OCI-LY1 (cell line): ENCODE results near the gene GCKR.

ENCODE experiments used
- H2AFZ ChIP-seq: fragments of 200-600 bp; sonication (generic), shearing (Covaris generic); 2 replicates; pipeline ENCODE4 v1.6.0; 2014; ENCODE audit warnings: antibody characterized with exemption, mild to moderate bottlenecking, low read length
- H3F3A ChIP-seq: fragments of 200-600 bp; sonication (generic), shearing (Covaris generic); 2 replicates; pipeline ENCODE4 v1.6.0; 2014; ENCODE audit warnings: mild to moderate bottlenecking, antibody characterized with exemption, low read length, moderate library complexity; ENCODE audit not compliant: insufficient read depth
- H3K27ac ChIP-seq: fragments of 200-600 bp; sonication (generic); 2 replicates; pipeline ENCODE4 v1.5.1; 2014; ENCODE audit warnings: low read length, mixed run types, mild to moderate bottlenecking, low read depth; ENCODE audit not compliant: poor library complexity, severe bottlenecking
- H3K27me3 ChIP-seq: fragments of 200-600 bp; sonication (generic); 2 replicates; pipeline ENCODE4 v1.6.0; 2014; ENCODE audit warnings: antibody characterized with exemption, mild to moderate bottlenecking, low read length, moderate library complexity; ENCODE audit not compliant: insufficient read depth
- H3K36me3 ChIP-seq: fragments of 200-600 bp; sonication (generic); 2 replicates; pipeline ENCODE4 v1.6.1; 2014; ENCODE audit warnings: mild to moderate bottlenecking, antibody characterized with exemption, low read length, moderate library complexity, mixed read lengths; ENCODE audit not compliant: insufficient read depth
- H3K4me1 ChIP-seq: fragments of 200-600 bp; sonication (generic); 2 replicates; pipeline ENCODE4 v1.5.1; 2014; ENCODE audit warnings: mild to moderate bottlenecking, low read length, moderate library complexity; ENCODE audit not compliant: insufficient read depth, severe bottlenecking
- H3K4me2 ChIP-seq: fragments of 200-600 bp; sonication (generic), shearing (Covaris generic); 2 replicates; pipeline ENCODE4 v1.6.1; 2014; ENCODE audit warnings: low read length
- H3K4me3 ChIP-seq: fragments of 200-600 bp; sonication (generic); 2 replicates; pipeline ENCODE4 v1.5.1; 2014; ENCODE audit warnings: low read length, low read depth, mild to moderate bottlenecking, mixed read lengths; ENCODE audit not compliant: poor library complexity, severe bottlenecking
- H3K79me2 ChIP-seq: fragments of 200-600 bp; shearing (Covaris generic); 2 replicates; pipeline ENCODE4 v1.6.1; 2016; ENCODE audit warnings: mixed run types, low read length, mixed read lengths; ENCODE audit not compliant: insufficient read depth
- H3K9ac ChIP-seq: fragments of 200-600 bp; sonication (generic), shearing (Covaris generic); 2 replicates; pipeline ENCODE4 v1.6.1; 2014; ENCODE audit warnings: mild to moderate bottlenecking, low read length, mixed read lengths
- H3K9me2 ChIP-seq: fragments of 200-600 bp; sonication (generic), shearing (Covaris generic); 2 replicates; pipeline ENCODE4 v1.6.1; 2014; ENCODE audit warnings: low read depth, mild to moderate bottlenecking, low read length, mixed read lengths
- H3K9me3 ChIP-seq: fragments of 200-600 bp; shearing (Covaris generic); 2 replicates; pipeline ENCODE4 v1.6.1; 2014; ENCODE audit warnings: low read length, mixed read lengths
- H4K20me1 ChIP-seq: fragments of 200-600 bp; sonication (generic), shearing (Covaris generic); 2 replicates; pipeline ENCODE4 v1.6.0; 2016; ENCODE audit warnings: mild to moderate bottlenecking, low read length; ENCODE audit not compliant: insufficient read depth
- EZH2 ChIP-seq: fragments of 200-600 bp; sonication (generic), shearing (Covaris generic); IDR thresholded peaks from 2 replicates; pipeline ENCODE4 v1.8.0; 2017; ENCODE audit warnings: borderline replicate concordance, mixed run types, mild to moderate bottlenecking, antibody characterized with exemption, low read length, moderate library complexity, mixed read lengths
- TF ChIP-seq, protein P1 (sequence below): fragments of 200-600 bp; sonication (generic), shearing (Covaris generic); IDR thresholded peaks from 2 replicates; pipeline ENCODE4 v1.5.1; 2017; ENCODE audit warnings: mild to moderate bottlenecking, antibody characterized with exemption, low read length, moderate library complexity, mixed read lengths

The GCKR gene

DNA sequence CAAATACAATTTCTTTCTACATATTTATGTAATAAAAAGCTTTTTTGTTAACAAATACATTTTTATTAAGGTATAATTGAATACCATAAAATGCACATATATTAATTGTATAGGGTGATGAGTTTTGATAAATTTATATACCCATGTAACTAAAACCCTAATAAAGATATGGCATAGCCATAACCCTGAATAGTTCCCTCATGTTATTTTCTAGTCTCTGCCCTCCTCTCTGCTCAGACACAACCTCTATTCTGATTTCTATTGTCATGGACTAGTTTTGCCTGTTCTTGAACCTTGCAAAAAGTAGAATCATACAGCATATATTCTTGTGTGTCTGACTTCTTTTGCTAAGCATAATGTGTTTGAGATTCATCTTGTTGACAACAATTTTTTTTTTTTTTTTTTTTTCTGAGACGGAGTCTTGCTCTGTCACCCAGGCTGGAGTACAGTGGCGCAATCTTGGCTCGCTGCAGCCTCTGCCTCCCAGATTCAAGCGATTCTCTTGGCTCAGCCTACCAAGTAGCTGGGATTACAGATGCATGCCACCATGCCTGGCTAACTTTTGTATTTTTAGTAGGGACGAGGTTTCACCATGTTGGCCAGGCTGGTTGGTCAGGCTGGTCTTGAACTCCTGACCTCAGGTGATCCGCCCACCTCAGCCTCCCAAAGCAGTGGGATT is 47.6 kb downstream of the GCKR start:
- Histone ChIP-seq H3K4me2 (no peak overlapping the region), H3K27ac (no peak overlapping the region), H3K4me3 (no peak overlapping the region), H3K79me2 (no peaks in the 10 kb centered on the region), H3F3A (no peaks in the 10 kb centered on the region), H3K9ac (no peak overlapping the region), H4K20me1 (no peaks in the 10 kb centered on the region), H3K36me3 (no peaks in the 10 kb centered on the region), H3K9me2 (no peaks in the 10 kb centered on the region), H2AFZ (no peak overlapping the region), H3K9me3 (peaks cover 3% of the 10 kb centered on the region; the same call in 1 of the 2 replicates), H3K27me3 (no peaks in the 10 kb centered on the region), H3K4me1 (no peaks in the 10 kb centered on the region)
- no peak for TF ChIP-seq EZH2
- TF ChIP-seq, protein P1, sequence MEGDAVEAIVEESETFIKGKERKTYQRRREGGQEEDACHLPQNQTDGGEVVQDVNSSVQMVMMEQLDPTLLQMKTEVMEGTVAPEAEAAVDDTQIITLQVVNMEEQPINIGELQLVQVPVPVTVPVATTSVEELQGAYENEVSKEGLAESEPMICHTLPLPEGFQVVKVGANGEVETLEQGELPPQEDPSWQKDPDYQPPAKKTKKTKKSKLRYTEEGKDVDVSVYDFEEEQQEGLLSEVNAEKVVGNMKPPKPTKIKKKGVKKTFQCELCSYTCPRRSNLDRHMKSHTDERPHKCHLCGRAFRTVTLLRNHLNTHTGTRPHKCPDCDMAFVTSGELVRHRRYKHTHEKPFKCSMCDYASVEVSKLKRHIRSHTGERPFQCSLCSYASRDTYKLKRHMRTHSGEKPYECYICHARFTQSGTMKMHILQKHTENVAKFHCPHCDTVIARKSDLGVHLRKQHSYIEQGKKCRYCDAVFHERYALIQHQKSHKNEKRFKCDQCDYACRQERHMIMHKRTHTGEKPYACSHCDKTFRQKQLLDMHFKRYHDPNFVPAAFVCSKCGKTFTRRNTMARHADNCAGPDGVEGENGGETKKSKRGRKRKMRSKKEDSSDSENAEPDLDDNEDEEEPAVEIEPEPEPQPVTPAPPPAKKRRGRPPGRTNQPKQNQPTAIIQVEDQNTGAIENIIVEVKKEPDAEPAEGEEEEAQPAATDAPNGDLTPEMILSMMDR: no peak

DNA sequence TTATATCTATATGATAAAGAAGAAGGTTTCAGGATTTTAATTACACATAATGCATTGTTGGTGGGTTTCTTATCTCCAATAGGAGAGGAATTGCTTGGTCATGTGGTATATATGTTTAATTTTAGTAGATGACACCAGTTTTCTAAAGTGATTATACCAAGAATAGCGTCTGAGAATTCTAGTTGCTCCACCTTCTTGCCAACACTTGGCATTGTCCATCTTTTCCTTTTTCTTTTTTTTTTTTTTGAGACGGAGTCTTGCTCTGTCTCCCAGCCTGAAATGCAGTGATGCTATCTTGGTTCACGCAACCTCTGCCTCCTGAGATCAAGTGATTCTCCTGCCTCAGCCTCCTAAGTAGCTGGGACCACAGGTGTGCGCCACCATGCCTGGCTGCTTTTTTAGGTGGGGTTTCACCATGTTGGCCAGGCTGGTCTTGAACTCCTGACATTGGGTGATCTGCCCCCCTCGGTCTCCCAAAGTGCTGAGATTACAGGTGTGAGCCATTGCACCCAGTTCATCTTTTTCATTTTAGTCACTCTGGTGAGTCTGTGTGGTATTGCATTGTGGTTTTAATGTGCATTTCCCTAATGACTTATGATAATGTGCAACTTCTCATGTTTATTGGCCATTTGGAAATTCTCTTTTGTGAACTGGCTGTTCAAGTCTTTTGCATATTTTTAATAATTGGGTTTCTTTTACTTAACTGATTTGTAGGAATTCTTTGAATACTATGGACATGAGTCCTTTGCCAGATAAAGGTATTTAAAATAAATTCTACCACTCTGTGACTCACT is 48.9 kb downstream of the GCKR start:
- no peaks in the 10 kb centered on the region for H3K4me1 ChIP-seq
- no peak overlapping the region for H3K27ac ChIP-seq
- no peaks in the 10 kb centered on the region for H3K27me3 ChIP-seq
- no peaks in the 10 kb centered on the region for H3K36me3 ChIP-seq
- H3K4me2 ChIP-seq: no peak overlapping the region
- H3K79me2 ChIP-seq: no peaks in the 10 kb centered on the region
- TF ChIP-seq, protein P1: no peak
- no peak for TF ChIP-seq EZH2
- no peaks in the 10 kb centered on the region for H3K9me2 ChIP-seq
- H3K9me3 ChIP-seq: peaks cover 3% of the 10 kb centered on the region; the same call in 1 of the 2 replicates
- no peak overlapping the region for H3K4me3 ChIP-seq
- no peaks in the 10 kb centered on the region for H4K20me1 ChIP-seq
- no peaks in the 10 kb centered on the region for H3F3A ChIP-seq
- no peak overlapping the region for H3K9ac ChIP-seq
- H2AFZ ChIP-seq: no peak overlapping the region

DNA sequence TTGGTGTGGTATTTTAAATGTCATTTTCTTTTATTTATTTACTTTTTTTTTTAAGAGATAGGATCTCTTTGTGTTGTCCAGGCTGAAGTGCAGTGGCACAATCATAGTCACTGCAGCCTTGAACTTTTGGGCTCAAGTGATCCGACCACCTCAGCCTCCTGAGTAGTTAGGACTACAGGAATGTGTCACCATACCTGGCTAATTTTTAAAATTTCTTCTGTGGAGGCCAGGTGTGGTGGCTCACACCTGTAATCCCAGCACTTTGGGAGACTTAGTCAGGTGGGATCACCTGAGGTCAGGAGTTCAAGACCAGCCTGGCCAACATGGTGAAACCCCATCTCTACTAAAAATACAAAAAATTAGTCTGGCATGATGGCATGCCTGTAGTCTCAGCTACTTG is 52.7 kb downstream of the GCKR start:
- no peaks in the 10 kb centered on the region for H3K79me2 ChIP-seq
- H2AFZ ChIP-seq: no peak overlapping the region
- H3K9me2 ChIP-seq: no peaks in the 10 kb centered on the region
- no peaks in the 10 kb centered on the region for H4K20me1 ChIP-seq
- no peak overlapping the region for H3K9ac ChIP-seq
- no peak overlapping the region for H3K4me2 ChIP-seq
- no peaks in the 10 kb centered on the region for H3K36me3 ChIP-seq
- H3F3A ChIP-seq: no peaks in the 10 kb centered on the region
- peaks cover 3% of the 10 kb centered on the region; the same call in 1 of the 2 replicates for H3K9me3 ChIP-seq
- no peak overlapping the region for H3K4me3 ChIP-seq
- no peaks in the 10 kb centered on the region for H3K27me3 ChIP-seq
- no peak for TF ChIP-seq EZH2
- TF ChIP-seq, protein P1: no peak
- H3K4me1 ChIP-seq: no peaks in the 10 kb centered on the region
- no peak overlapping the region for H3K27ac ChIP-seq
